DND-41 (cell line): Measurements from ENCODE around the gene UBL5.

Source experiments
- ATAC-seq: fragments of 200-7000 bp; cut with Tn5 transposase; 3 replicates; pipeline ENCODE4 v1.9.1; 2021; ENCODE audit warnings: low read depth; ENCODE audit not compliant: insufficient read depth
- DNase-seq: peaks from one replicate; pipeline ENCODE4 v3.0.0-alpha.2; 2020
- H2AFZ ChIP-seq: 2 replicates; pipeline ENCODE4 v1.6.0; 2012; ENCODE audit warnings: low read depth, low read length
- H3K27ac ChIP-seq: 2 replicates; pipeline ENCODE4 v1.5.1; 2012; ENCODE audit warnings: low read length, inconsistent platforms
- H3K27me3 ChIP-seq: fragments of 200-600 bp; sonication (generic); 2 replicates; pipeline ENCODE4 v1.6.0; 2012; ENCODE audit warnings: low read length, mild to moderate bottlenecking, inconsistent platforms; ENCODE audit not compliant: insufficient read depth, poor library complexity
- H3K36me3 ChIP-seq: 2 replicates; pipeline ENCODE4 v1.5.1; 2012; ENCODE audit warnings: low read length, inconsistent platforms; ENCODE audit not compliant: insufficient read depth
- H3K4me1 ChIP-seq: 2 replicates; pipeline ENCODE4 v1.5.1; 2012; ENCODE audit warnings: mild to moderate bottlenecking, low read length; ENCODE audit not compliant: insufficient read depth
- H3K4me2 ChIP-seq: 2 replicates; pipeline ENCODE4 v1.6.0; 2012; ENCODE audit warnings: mild to moderate bottlenecking, moderate library complexity, low read length, inconsistent platforms; ENCODE audit not compliant: insufficient read depth
- H3K4me3 ChIP-seq, 2 experiments: fragments of 200-600 bp in 1 of 2; shearing (Covaris generic) in 1 of 2; 2 replicates each; pipeline ENCODE4 v1.5.1; 2012 to 2016; ENCODE audit warnings: inconsistent platforms in 2 of 2, low read length in 2 of 2, mild to moderate bottlenecking in 2 of 2, low read depth in 1 of 2, moderate library complexity in 1 of 2
- H3K79me2 ChIP-seq: 2 replicates; pipeline ENCODE4 v1.6.0; 2012; ENCODE audit warnings: low read length, inconsistent platforms; ENCODE audit not compliant: insufficient read depth
- H3K9ac ChIP-seq: 2 replicates; pipeline ENCODE4 v1.6.0; 2012; ENCODE audit warnings: low read depth, mild to moderate bottlenecking, inconsistent platforms, low read length, moderate library complexity
- H3K9me3 ChIP-seq: 2 replicates; pipeline ENCODE4 v1.5.1; 2012; ENCODE audit warnings: low read length, moderate library complexity, mild to moderate bottlenecking, inconsistent platforms; ENCODE audit not compliant: insufficient read depth, severe bottlenecking
- H4K20me1 ChIP-seq: 2 replicates; pipeline ENCODE4 v1.6.0; 2012; ENCODE audit warnings: low read length; ENCODE audit not compliant: insufficient read depth
- CTCF ChIP-seq: IDR thresholded peaks from 2 replicates; pipeline ENCODE4 v1.5.1; 2012; ENCODE audit warnings: borderline replicate concordance, low read length, moderate library complexity, mild to moderate bottlenecking; ENCODE audit not compliant: poor library complexity, severe bottlenecking; ENCODE audit errors: extremely low read depth
- EZH2 ChIP-seq: IDR thresholded peaks from 3 replicates; pipeline ENCODE4 v1.6.1; 2012; ENCODE audit warnings: borderline replicate concordance, low read depth, mild to moderate bottlenecking, moderate library complexity, low read length, inconsistent platforms; ENCODE audit not compliant: severe bottlenecking

The UBL5 gene

GRCh38 chr19:9835507-9835949, 7.8 kb downstream of the UBL5 start:
- Histone ChIP-seq H3K27me3 (no peaks in the 10 kb centered on the region), H3K36me3 (peaks cover 39% of the 10 kb centered on the region), H3K4me1 (peaks cover 32% of the 10 kb centered on the region), H3K4me2 (peak overlapping the region; percentile 99), H2AFZ (peak overlapping the region; percentile 64), H4K20me1 (peaks cover 24% of the 10 kb centered on the region), H3K27ac (peak overlapping the region; percentile 76), H3K4me3 (peak overlapping the region; percentile 62 to 95), H3K9me3 (no peaks in the 10 kb centered on the region), H3K79me2 (peaks cover 59% of the 10 kb centered on the region), H3K9ac (peak overlapping the region; percentile 88)
- no peak for TF ChIP-seq CTCF
- no peak for TF ChIP-seq EZH2
- no peak; the same call in 2 of the 3 replicates for ATAC-seq
- DNase-seq, result no peak

GRCh38 chr19:9836021-9836420, 8.3 kb downstream of the UBL5 start:
- H4K20me1 ChIP-seq, result peaks cover 24% of the 10 kb centered on the region
- DNase-seq, result peak; percentile 31
- H3K9me3 ChIP-seq, result no peaks in the 10 kb centered on the region
- H3K36me3 ChIP-seq, result peaks cover 42% of the 10 kb centered on the region
- peak overlapping the region; percentile 76 for H3K27ac ChIP-seq
- H3K79me2 ChIP-seq, result peaks cover 61% of the 10 kb centered on the region
- no peaks in the 10 kb centered on the region for H3K27me3 ChIP-seq
- peaks cover 32% of the 10 kb centered on the region for H3K4me1 ChIP-seq
- H3K4me2 ChIP-seq, result peak overlapping the region; percentile 99
- H2AFZ ChIP-seq, result peak overlapping the region; percentile 64; the same call in 1 of the 2 replicates
- H3K4me3 ChIP-seq, result peak overlapping the region; percentile 62 to 95
- ATAC-seq, result no peak
- TF ChIP-seq EZH2 (no peak), CTCF (peak; percentile 24)
- peak overlapping the region; percentile 88 for H3K9ac ChIP-seq

- ATAC-seq (no peak), DNase-seq (no peak)
- H3K36me3 ChIP-seq, result peaks cover 62% of the 10 kb centered on the region
- no peak overlapping the region for H2AFZ ChIP-seq
- peaks cover 45% of the 10 kb centered on the region for H4K20me1 ChIP-seq
- H3K4me2 ChIP-seq, result no peak overlapping the region
- H3K4me3 ChIP-seq, result no peak overlapping the region
- H3K9me3 ChIP-seq, result no peaks in the 10 kb centered on the region
- peaks cover 32% of the 10 kb centered on the region for H3K4me1 ChIP-seq
- H3K27ac ChIP-seq, result no peak overlapping the region
- no peaks in the 10 kb centered on the region for H3K27me3 ChIP-seq
- H3K79me2 ChIP-seq, result peaks cover 81% of the 10 kb centered on the region
- TF ChIP-seq EZH2 (no peak), CTCF (no peak)
- no peak overlapping the region for H3K9ac ChIP-seq
Observed at GRCh38 chr19:9838324-9838723, 10.6 kb downstream of the UBL5 start.
